NT2/D1 (cell line): ENCODE results near the gene FOXS1.

Experiments
- DNase-seq: peaks from one replicate; pipeline ENCODE4 v3.0.0-alpha.2; 2011; ENCODE audit warnings: low read depth, low spot score
- H3K27me3 ChIP-seq: 2 replicates; pipeline ENCODE4 v1.6.0; 2011; ENCODE audit warnings: mild to moderate bottlenecking; ENCODE audit not compliant: insufficient read length, insufficient read depth
- H3K36me3 ChIP-seq: 2 replicates; pipeline ENCODE4 v1.6.1; 2011; ENCODE audit warnings: mild to moderate bottlenecking, low read length, mixed read lengths; ENCODE audit not compliant: insufficient read depth, insufficient read length
- H3K4me1 ChIP-seq: 2 replicates; pipeline ENCODE4 v1.5.1; 2011; ENCODE audit not compliant: insufficient read depth, insufficient read length
- H3K4me3 ChIP-seq: 2 replicates; pipeline ENCODE4 v1.5.1; 2011; ENCODE audit warnings: low read depth; ENCODE audit not compliant: insufficient read length
- H3K9ac ChIP-seq: 2 replicates; pipeline ENCODE4 v1.6.0; 2011; ENCODE audit warnings: low read depth; ENCODE audit not compliant: insufficient read length
- H3K9me3 ChIP-seq: 2 replicates; pipeline ENCODE4 v1.5.1; 2011; ENCODE audit warnings: mild to moderate bottlenecking, low read length; ENCODE audit not compliant: insufficient read depth
- SUZ12 ChIP-seq: IDR thresholded peaks from 2 replicates; pipeline ENCODE4 v1.6.1; 2011; ENCODE audit not compliant: insufficient read length, insufficient read depth; ENCODE audit errors: extremely low read depth
- YY1 ChIP-seq: IDR thresholded peaks from 2 replicates; pipeline ENCODE4 v1.6.1; 2011; ENCODE audit not compliant: insufficient read length, insufficient read depth
- ZNF274 ChIP-seq: IDR thresholded peaks from 2 replicates; pipeline ENCODE4 v1.6.1; 2011; ENCODE audit warnings: mild to moderate bottlenecking, low read depth, low read length

Gene FOXS1

GRCh38 chr20:31841928-31842327, 3.5 kb downstream of the FOXS1 start:
- peaks cover 41% of the 10 kb centered on the region for H3K4me1 ChIP-seq
- no peaks in the 10 kb centered on the region for H3K36me3 ChIP-seq
- H3K9me3 ChIP-seq, result no peaks in the 10 kb centered on the region
- DNase-seq, result no peak
- no peak for TF ChIP-seq ZNF274
- TF ChIP-seq SUZ12, result no peak
- no peak for TF ChIP-seq YY1
- H3K27me3 ChIP-seq, result no peaks in the 10 kb centered on the region
- H3K4me3 ChIP-seq, result no peak overlapping the region
- no peak overlapping the region for H3K9ac ChIP-seq

DNA sequence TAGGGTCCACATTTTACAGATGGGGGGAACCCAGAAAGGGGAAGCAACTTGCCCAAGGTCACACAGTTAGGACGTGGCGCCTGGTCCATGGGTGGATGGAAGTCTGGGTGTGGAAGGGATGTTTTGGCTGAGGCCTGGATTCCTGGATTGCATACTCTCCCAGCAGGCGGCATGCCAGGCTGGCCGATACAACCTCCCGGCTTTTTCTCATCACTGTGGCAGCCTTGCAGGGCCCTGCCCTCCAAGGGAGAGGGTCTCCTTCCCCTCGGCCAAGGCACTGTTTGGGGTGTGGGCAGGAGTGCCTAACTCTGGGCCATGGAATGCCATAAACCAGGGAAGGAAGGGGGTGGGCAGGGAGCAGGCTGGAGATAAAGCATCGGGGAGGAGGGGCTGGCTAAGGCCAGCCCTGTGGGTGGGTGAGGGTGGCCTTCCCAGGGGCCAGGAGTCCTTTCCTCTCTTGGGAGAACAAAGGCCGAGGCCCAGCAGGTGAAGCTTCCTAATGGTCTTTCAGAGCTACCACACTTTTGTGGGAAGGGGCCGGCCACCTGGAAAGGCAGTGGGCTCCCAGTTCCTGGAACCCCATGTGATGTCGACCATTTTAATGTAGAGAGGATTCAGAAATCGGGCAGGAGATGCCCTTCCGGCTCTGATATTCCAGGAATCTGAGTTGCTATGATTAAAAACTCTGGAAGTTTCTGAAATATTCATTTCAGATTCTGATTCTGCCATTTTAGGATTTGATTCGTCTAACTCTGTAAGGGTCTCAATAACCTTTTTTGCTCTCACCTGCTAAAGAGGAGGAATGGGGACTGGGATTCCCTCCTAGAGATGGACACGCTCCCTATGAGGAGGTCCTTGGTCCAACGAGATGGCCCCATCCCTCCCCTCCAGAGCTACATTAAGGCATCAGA, 4.2 kb downstream of the FOXS1 start:
- Histone ChIP-seq H3K4me3 (no peak overlapping the region), H3K9ac (no peak overlapping the region), H3K36me3 (no peaks in the 10 kb centered on the region), H3K4me1 (peaks cover 43% of the 10 kb centered on the region), H3K27me3 (no peaks in the 10 kb centered on the region), H3K9me3 (no peaks in the 10 kb centered on the region)
- DNase-seq, result no peak
- TF ChIP-seq SUZ12 (no peak), YY1 (no peak), ZNF274 (no peak)

- TF ChIP-seq ZNF274 (no peak), SUZ12 (no peak), YY1 (no peak)
- Histone ChIP-seq H3K27me3 (no peaks in the 10 kb centered on the region), H3K4me1 (peaks cover 40% of the 10 kb centered on the region)
Observed at GRCh38 chr20:31839782-31840487, 5.5 kb downstream of the FOXS1 start.

GRCh38 chr20:31838646-31839292, 6.6 kb downstream of the FOXS1 start:
- Histone ChIP-seq H3K27me3 (no peaks in the 10 kb centered on the region), H3K36me3 (no peaks in the 10 kb centered on the region), H3K9ac (no peak overlapping the region), H3K4me3 (no peak overlapping the region), H3K9me3 (no peaks in the 10 kb centered on the region), H3K4me1 (peaks cover 41% of the 10 kb centered on the region)
- no peak for TF ChIP-seq ZNF274
- no peak for TF ChIP-seq SUZ12
- no peak for TF ChIP-seq YY1
- no peak for DNase-seq

More at GRCh38 chr20:31839782-31840487, 5.5 kb downstream of the FOXS1 start:
- Histone ChIP-seq H3K9ac (no peak overlapping the region), H3K4me3 (no peak overlapping the region), H3K36me3 (no peaks in the 10 kb centered on the region), H3K9me3 (no peaks in the 10 kb centered on the region)
- no peak for DNase-seq

- H3K4me3 ChIP-seq, result no peak overlapping the region
- H3K27me3 ChIP-seq, result no peaks in the 10 kb centered on the region
- TF ChIP-seq YY1 (no peak), SUZ12 (no peak), ZNF274 (no peak)
- H3K4me1 ChIP-seq, result peaks cover 38% of the 10 kb centered on the region
- H3K9me3 ChIP-seq, result no peaks in the 10 kb centered on the region
- no peak for DNase-seq
- H3K36me3 ChIP-seq, result no peaks in the 10 kb centered on the region
- H3K9ac ChIP-seq, result no peak overlapping the region
Observed at GRCh38 chr20:31837896-31838397, 7.5 kb downstream of the FOXS1 start.

DNA sequence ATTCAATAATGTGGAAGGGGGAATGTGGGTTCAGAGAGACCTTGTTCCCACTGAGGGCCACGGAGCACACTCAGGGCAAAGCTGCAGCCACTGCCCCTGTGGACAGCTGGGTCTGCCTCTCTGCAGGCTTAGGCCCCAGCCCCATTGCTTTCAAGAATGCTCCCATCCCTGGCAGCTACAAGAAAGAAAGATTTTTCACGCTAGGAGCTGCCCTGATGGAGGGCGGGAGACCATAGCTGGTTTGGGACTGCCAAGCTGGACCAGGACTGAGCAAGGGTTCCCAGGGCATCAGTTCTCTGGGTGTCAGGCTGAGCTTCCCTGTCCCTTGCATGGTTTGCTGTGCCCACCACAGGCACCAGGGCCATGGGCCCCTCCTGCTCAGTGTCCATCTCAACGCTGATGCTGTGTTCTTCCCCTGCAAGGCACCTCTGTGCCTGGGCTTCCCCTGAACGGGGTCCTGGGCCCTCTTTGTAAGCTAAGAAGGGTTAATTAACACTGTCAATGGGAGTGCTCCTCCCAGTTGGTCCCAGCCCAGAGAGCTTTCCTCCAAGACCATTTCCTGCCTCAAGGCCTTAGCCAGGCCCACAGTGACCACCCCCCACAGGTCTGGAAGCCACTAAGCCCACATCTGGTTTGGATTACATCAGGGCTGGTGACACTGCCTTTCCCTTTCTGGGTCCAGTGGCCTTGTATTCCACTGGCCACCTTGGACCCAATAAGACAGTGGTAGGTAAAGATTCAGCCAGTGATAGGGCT, 8.4 kb downstream of the FOXS1 start:
- H3K27me3 ChIP-seq, result no peaks in the 10 kb centered on the region
- DNase-seq, result no peak
- H3K9me3 ChIP-seq, result no peaks in the 10 kb centered on the region
- H3K36me3 ChIP-seq, result no peaks in the 10 kb centered on the region
- H3K4me1 ChIP-seq, result peaks cover 37% of the 10 kb centered on the region
- H3K4me3 ChIP-seq, result no peak overlapping the region
- H3K9ac ChIP-seq, result no peak overlapping the region
- TF ChIP-seq SUZ12 (no peak), ZNF274 (no peak), YY1 (no peak)
